Fibroblast of the aortic adventitia (primary cell): ENCODE data around the gene KCNH2. TPM values are rescaled to one million over a fixed set of nuclear protein-coding genes. Genes with fewer than 3 reads are reported as not detected.

Experiments
- DNase-seq: peaks from one replicate; pipeline ENCODE4 v3.0.0-alpha.2; 2010; ENCODE audit warnings: low read depth
- H3K4me3 ChIP-seq: 2 replicates; pipeline ENCODE4 v1.5.1; 2011; ENCODE audit warnings: low read depth, mild to moderate bottlenecking, control low read depth, low read length, moderate library complexity
- CTCF ChIP-seq: IDR thresholded peaks from 2 replicates; pipeline ENCODE4 v1.5.1; 2011; ENCODE audit warnings: mild to moderate bottlenecking, low read length, control low read depth, inconsistent platforms; ENCODE audit not compliant: insufficient read depth
- total RNA-seq: library from RNA; depleted of rRNA; stranded (reverse); fragments of >200 nt; gene quantifications from 2 replicates; pipeline ENCODE4 v1.2.3, GENCODE V29; 2012; ENCODE audit warnings: low replicate concordance

KCNH2 gene
- total RNA-seq, 1 donor = not detected

- no peak for DNase-seq
- no peak overlapping the region for H3K4me3 ChIP-seq
- no peak for TF ChIP-seq CTCF
Observed at GRCh38 chr7:150999497-151000230, 21.5 kb upstream of the KCNH2 start.

GRCh38 chr7:150999001-150999400 is 20.9 kb upstream of the KCNH2 start:
- TF ChIP-seq CTCF = no peak
- DNase-seq = no peak
- no peak overlapping the region for H3K4me3 ChIP-seq

GRCh38 chr7:150998341-150998740 is 20.2 kb upstream of the KCNH2 start:
- no peak for TF ChIP-seq CTCF
- DNase-seq = no peak
- no peak overlapping the region for H3K4me3 ChIP-seq

GRCh38 chr7:150997817-150998216 is 19.7 kb upstream of the KCNH2 start:
- DNase-seq = no peak
- no peak for TF ChIP-seq CTCF
- no peak overlapping the region for H3K4me3 ChIP-seq

- DNase-seq = no peak
- H3K4me3 ChIP-seq = no peak overlapping the region
Observed at GRCh38 chr7:150997075-150997511, 19.0 kb upstream of the KCNH2 start.

GRCh38 chr7:150996376-150997074 is 18.4 kb upstream of the KCNH2 start:
- TF ChIP-seq CTCF = no peak
- DNase-seq = no peak

More at GRCh38 chr7:150997075-150997511, 19.0 kb upstream of the KCNH2 start:
- no peak for TF ChIP-seq CTCF

More at GRCh38 chr7:150996376-150997074, 18.4 kb upstream of the KCNH2 start:
- H3K4me3 ChIP-seq = no peak overlapping the region
